ENCODE measurements around the gene NXPE4. TPM values are rescaled to one million over a fixed set of nuclear protein-coding genes. Genes with fewer than 3 reads are reported as not detected.

The NXPE4 gene
- total RNA-seq, 6 experiments from 2014 or later: not detected

- no peaks in the 10 kb centered on the region for H3K4me1 Mint-ChIP-seq (ENCODE audit: low read depth)
- no peak for TF ChIP-seq CTCF (IDR thresholded peaks at IDR 0.05)
- no peaks in the 10 kb centered on the region for H3K36me3 Mint-ChIP-seq (ENCODE audit: low read depth)
- H3K27me3 Mint-ChIP-seq (ENCODE audit: insufficient read depth): no peaks in the 10 kb centered on the region; the same call in 1 of the 2 replicates
- DNase-seq: no peak
- no peak overlapping the region for H3K4me3 Mint-ChIP-seq
- peaks cover 5% of the 10 kb centered on the region; the same call in 1 of the 2 replicates for H3K9me3 Mint-ChIP-seq
- H3K27ac Mint-ChIP-seq: no peak overlapping the region
Measured at GRCh38 chr11:114571712-114572111, 23.9 kb downstream of the NXPE4 start.

GRCh38 chr11:114569801-114570200 is 25.8 kb downstream of the NXPE4 start:
- Mint-ChIP-seq H3K36me3 (ENCODE audit: low read depth) (no peaks in the 10 kb centered on the region), H3K27ac (no peak overlapping the region), H3K4me1 (ENCODE audit: low read depth) (no peaks in the 10 kb centered on the region), H3K4me3 (no peak overlapping the region), H3K27me3 (ENCODE audit: insufficient read depth) (no peaks in the 10 kb centered on the region), H3K9me3 (peaks cover 5% of the 10 kb centered on the region; the same call in 1 of the 2 replicates)
- DNase-seq: no peak
- TF ChIP-seq CTCF (IDR thresholded peaks at IDR 0.05): no peak

- no peaks in the 10 kb centered on the region for H3K27me3 Mint-ChIP-seq (ENCODE audit: insufficient read depth)
- H3K4me3 Mint-ChIP-seq: no peak overlapping the region
- H3K36me3 Mint-ChIP-seq (ENCODE audit: low read depth): no peaks in the 10 kb centered on the region
- H3K4me1 Mint-ChIP-seq (ENCODE audit: low read depth): 0 out of 2 replicates have a peak, but pooled peaks cover 8% of the 10 kb centered on the region
- H3K27ac Mint-ChIP-seq: no peak overlapping the region
- H3K9me3 Mint-ChIP-seq: peaks cover 2% of the 10 kb centered on the region; the same call in 1 of the 2 replicates
- no peak for DNase-seq
- TF ChIP-seq CTCF (IDR thresholded peaks at IDR 0.05): no peak
Measured at GRCh38 chr11:114566276-114566675, 29.3 kb downstream of the NXPE4 start.

- no peak for DNase-seq
- Mint-ChIP-seq H3K27me3 (ENCODE audit: insufficient read depth) (no peaks in the 10 kb centered on the region), H3K27ac (no peak overlapping the region), H3K4me1 (ENCODE audit: low read depth) (0 out of 2 replicates have a peak, but pooled peaks cover 8% of the 10 kb centered on the region), H3K4me3 (no peak overlapping the region), H3K9me3 (no peaks in the 10 kb centered on the region), H3K36me3 (ENCODE audit: low read depth) (no peaks in the 10 kb centered on the region)
- no peak for TF ChIP-seq CTCF (IDR thresholded peaks at IDR 0.05)
Measured at GRCh38 chr11:114564831-114565230, 30.8 kb downstream of the NXPE4 start.

GRCh38 chr11:114563077-114563476 is 32.5 kb downstream of the NXPE4 start:
- Mint-ChIP-seq H3K4me1 (ENCODE audit: low read depth) (0 out of 2 replicates have a peak, but pooled peaks cover 8% of the 10 kb centered on the region), H3K27ac (no peak overlapping the region)
- DNase-seq: no peak

More at GRCh38 chr11:114563077-114563476, 32.5 kb downstream of the NXPE4 start:
- no peaks in the 10 kb centered on the region for H3K36me3 Mint-ChIP-seq (ENCODE audit: low read depth)
- TF ChIP-seq CTCF (IDR thresholded peaks at IDR 0.05): no peak
- no peaks in the 10 kb centered on the region for H3K27me3 Mint-ChIP-seq (ENCODE audit: insufficient read depth)
- no peak overlapping the region for H3K4me3 Mint-ChIP-seq
- no peaks in the 10 kb centered on the region for H3K9me3 Mint-ChIP-seq

Data from HFFc6 (cell line).